Measurements from ENCODE around the gene THEM4. TPM values are rescaled to one million over a fixed set of nuclear protein-coding genes. Genes with fewer than 3 reads are reported as not detected.

The THEM4 gene
- total and polyA plus RNA-seq, 12 donors: 13.9 to 32.5 (median 16.2) TPM

DNA sequence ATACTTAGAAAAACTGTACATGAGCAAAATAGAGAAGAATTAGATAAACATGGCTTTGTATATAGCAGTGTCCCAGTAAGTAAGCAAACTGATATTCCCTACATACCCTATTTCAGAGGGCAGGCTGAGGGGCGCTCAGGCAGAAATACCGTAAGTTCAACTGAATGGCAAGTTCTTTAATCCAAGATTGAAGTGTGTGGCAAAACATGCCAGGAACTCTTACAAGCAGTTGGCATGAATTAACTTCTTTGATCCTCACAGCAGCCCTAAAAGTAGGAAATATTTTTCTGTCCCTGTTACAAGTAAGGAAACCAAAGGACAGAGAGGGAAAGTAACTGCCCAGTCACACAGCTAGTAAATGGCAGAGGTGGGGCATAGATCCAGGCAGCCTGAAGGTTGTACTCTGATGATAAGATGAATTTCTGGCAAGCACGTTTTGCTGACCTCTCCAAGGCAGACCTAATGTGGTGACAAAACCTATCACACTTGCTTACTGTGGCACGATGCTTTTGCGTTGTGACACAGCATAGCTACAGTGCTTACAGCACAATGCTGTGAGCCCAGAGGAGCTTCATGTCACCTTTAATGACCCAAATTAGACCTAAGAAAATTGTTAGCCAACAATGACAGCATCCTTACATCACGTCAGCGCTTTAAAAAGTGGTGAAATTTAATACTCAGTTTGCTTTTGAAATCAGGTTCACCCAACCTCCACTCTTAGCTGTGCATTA lies 35.0 kb upstream of the THEM4 start:
- Histone ChIP-seq H3K9me3 (no peaks in the 10 kb centered on the region), H3K27me3 (no peaks in the 10 kb centered on the region), H3K4me3 (no peak overlapping the region), H3K27ac (peak overlapping the region; percentile 66 to 89 (median 78)), H3K4me1 (peaks cover 5 to 73% (median 37%) of the 10 kb centered on the region in 9 donors), H3K36me3 (no peaks in the 10 kb centered on the region)
- 40 to 47% methylated on average over 7 of the region's 7 CpGs for WGBS, 2 donors
- TF ChIP-seq, protein P1, sequence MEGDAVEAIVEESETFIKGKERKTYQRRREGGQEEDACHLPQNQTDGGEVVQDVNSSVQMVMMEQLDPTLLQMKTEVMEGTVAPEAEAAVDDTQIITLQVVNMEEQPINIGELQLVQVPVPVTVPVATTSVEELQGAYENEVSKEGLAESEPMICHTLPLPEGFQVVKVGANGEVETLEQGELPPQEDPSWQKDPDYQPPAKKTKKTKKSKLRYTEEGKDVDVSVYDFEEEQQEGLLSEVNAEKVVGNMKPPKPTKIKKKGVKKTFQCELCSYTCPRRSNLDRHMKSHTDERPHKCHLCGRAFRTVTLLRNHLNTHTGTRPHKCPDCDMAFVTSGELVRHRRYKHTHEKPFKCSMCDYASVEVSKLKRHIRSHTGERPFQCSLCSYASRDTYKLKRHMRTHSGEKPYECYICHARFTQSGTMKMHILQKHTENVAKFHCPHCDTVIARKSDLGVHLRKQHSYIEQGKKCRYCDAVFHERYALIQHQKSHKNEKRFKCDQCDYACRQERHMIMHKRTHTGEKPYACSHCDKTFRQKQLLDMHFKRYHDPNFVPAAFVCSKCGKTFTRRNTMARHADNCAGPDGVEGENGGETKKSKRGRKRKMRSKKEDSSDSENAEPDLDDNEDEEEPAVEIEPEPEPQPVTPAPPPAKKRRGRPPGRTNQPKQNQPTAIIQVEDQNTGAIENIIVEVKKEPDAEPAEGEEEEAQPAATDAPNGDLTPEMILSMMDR (IDR thresholded peaks at IDR 0.05): no peak
- ATAC-seq (peak; percentile 19 to 70 (median 53)), DNase-seq (peak in 1 of 2 donors; percentile 44)
- intact Hi-C loops (cut with DNase I): loop anchor here in 2 of 10 donors (2.0 kb wide), 2 partner anchors 49 to 51 kb away; partner anchors contain the start of gene S100A10 (in 1 of the 2)

DNA sequence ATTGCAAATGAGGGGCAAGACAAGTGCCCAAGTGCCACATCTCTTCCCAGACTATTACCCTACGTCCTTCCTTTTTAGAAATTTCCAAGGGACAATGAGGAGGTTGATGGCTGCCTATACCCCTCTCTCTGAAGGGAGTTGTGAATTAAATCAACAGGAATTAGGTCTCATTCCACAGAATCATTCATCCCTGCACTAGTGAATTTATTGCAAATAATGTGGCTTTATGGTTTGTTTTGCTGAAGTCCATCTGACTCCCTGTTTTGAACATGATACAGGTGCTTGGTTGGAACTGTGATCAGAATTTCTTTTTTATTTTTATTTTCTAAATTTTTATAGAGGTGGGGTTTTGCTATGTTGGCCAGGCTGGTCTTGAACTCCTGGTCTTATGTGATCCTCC lies 34.3 kb upstream of the THEM4 start:
- no peak overlapping the region for H3K4me3 ChIP-seq
- DNase-seq: no peak
- intact Hi-C loops (cut with DNase I): no loop called here
- TF ChIP-seq, protein P1 (IDR thresholded peaks at IDR 0.05): no peak
- no peak for ATAC-seq
- H3K27ac ChIP-seq: peak overlapping the region in 9 of 10 donors; percentile 69 to 89 (median 80)
- no peaks in the 10 kb centered on the region for H3K36me3 ChIP-seq
- H3K4me1 ChIP-seq: peaks cover 5 to 67% (median 37%) of the 10 kb centered on the region in 9 donors
- no peaks in the 10 kb centered on the region for H3K9me3 ChIP-seq
- H3K27me3 ChIP-seq: no peaks in the 10 kb centered on the region
- 95 to 100% methylated on average over 1 of the region's 1 CpG for WGBS, 2 donors

DNA sequence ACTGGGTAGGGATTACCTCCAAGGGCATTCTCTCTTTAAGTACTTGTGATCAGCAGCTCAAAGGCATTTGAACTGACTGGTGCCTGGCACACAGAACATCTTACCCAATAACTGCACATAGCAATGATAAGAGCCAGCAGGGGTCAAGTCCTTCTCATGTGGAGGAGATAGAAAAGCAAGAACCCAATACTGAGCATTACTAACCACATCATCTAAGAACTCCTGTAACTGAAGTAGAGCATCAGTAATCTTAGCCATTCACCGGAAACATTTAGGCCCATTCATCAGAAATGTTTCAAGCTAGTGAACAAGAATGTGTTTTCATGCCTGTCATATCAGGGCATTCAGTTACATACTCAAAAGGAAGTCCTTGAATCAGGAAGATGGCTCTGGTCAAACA lies 33.6 kb upstream of the THEM4 start:
- Histone ChIP-seq H3K27me3 (no peaks in the 10 kb centered on the region), H3K4me3 (no peak overlapping the region), H3K27ac (peak overlapping the region; percentile 4 to 89 (median 78)), H3K36me3 (no peaks in the 10 kb centered on the region), H3K4me1 (peaks cover 5 to 67% (median 37%) of the 10 kb centered on the region in 9 donors), H3K9me3 (no peaks in the 10 kb centered on the region)
- intact Hi-C loops (cut with DNase I): no loop called here
- TF ChIP-seq, protein P1 (IDR thresholded peaks at IDR 0.05): no peak
- ATAC-seq (peak in 3 of 8 donors; percentile 12 to 26 (median 13)), DNase-seq (peak in 1 of 2 donors; percentile 11)
- WGBS, 2 donors: 54 to 74% methylated on average over 1 of the region's 1 CpG

DNA sequence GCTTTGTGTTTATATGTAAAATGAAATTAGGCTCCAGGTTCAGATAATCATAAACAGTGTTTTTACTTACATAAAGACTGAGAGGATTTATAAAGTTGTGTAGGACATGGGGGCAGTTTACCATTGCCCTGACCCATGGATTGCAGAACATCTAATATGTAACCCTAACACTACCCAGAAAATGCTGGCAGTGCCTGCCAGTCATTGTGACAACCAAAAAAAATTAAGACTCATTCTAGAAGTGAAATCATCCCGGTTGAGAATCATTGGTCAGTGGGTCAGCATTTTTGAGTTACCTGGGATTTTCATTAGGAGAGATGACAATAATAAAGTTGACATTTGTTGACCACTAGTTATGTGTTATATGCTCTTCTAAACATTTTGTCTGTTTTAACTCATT lies 31.2 kb upstream of the THEM4 start:
- WGBS, 2 donors: 53 to 55% methylated on average over 1 of the region's 1 CpG
- ATAC-seq (no peak), DNase-seq (no peak)
- Histone ChIP-seq H3K4me1 (peaks cover 4 to 53% (median 30%) of the 10 kb centered on the region in 9 donors), H3K27me3 (no peaks in the 10 kb centered on the region), H3K27ac (peak overlapping the region in 9 of 10 donors; percentile 62 to 89 (median 80)), H3K4me3 (no peak overlapping the region), H3K36me3 (no peaks in the 10 kb centered on the region), H3K9me3 (no peaks in the 10 kb centered on the region)
- TF ChIP-seq, protein P1 (IDR thresholded peaks at IDR 0.05): no peak
- intact Hi-C loops (cut with DNase I): no loop called here

Measured in heart right ventricle (tissue), 16 donors.